Dedifferentiated amniotic fluid mesenchymal stem cell (primary cell): Measurements from ENCODE around the gene RFC3.
A peak's percentile ranks its signal among the peaks of the same experiment; 100 is the strongest.
"Not testable (repeated sequence)": the region's sequence is repeated elsewhere in the genome, so short reads cannot be mapped to it uniquely, and the experiment has no call there.

ENCODE experiments used
- DNase-seq: peaks from one replicate; pipeline ENCODE4 v3.0.0-alpha.2; 2016; ENCODE audit errors: extremely low spot score

RFC3 gene

GRCh38 chr13:33817901-33818706 lies at the start of gene RFC3:
Gene RFC3, plus strand, starts transcription at chr13:33818149. Its CDS starts 30 bp downstream, at chr13:33818179.
- peak; percentile 98 for DNase-seq

- DNase-seq = no peak
Observed at GRCh38 chr13:33771296-33771695, 46.7 kb upstream of the RFC3 start.

DNA sequence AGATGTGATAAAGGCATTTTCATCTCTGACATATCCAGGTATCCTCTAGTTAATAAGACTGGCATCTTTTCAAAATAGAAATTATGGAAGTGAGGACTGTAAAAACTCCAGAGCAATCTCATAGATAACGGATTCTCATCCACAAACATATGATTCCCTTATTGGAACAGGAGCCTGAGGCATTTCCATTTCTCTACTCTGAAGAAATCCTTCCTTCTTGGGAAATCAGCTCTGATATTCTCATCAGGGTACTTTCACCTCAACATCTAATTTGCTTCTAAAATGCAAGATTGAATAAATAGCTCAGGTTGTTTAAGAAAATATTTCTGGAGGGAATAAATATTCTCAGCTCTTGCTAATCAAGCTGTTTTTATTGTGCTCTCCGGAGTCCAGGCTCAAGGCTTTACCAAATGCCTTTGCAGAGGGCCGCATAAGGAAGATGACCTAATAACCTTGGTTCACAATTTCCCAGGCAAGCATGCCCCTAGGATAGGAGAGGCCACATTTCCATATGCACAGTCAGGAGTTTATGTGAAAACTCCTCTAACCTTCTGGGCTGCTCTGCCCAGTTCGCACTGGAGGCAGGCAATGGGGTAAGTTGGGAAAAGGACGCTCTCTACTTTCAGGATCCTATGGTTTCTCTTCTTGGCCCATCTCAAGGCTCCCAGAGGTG lies 44.0 kb upstream of the RFC3 start:
- DNase-seq = no peak

DNA sequence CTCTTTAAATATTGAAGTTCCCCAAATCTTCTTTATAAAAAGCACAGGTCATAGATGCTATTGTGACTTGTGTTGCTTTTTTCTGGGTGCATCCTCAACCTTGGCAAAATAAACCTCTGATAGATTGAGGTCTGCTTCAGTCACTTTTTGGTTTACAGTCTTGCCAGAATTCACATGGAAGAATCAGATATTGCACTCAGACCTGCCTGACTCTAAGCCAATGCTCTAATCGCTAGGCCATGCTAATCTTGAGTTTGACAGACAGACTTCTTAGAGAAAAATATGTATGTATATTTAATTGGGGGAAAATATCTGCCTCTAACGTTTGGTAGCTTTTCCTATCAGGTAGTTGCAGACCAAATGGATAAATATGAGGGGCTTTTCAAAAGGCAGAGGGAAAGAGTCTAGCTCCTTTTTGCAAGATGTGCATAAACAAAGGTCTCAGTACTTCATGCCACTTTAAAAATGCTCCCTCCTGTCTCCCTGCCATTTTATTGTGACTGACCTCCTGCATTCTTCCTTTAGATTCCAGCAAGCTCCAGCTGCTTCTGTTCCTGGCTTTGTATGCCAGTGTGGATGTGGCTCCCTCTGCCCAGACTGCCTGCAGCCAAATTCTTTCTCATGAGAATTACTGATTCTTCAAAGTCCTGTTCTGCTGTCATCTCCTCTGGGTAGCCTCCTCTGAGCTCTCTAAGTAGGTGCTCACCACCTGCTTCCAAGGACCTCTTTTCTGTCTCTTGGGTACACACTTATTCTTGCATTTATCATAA lies 42.4 kb upstream of the RFC3 start:
- no peak for DNase-seq

- no peak for DNase-seq
Observed at GRCh38 chr13:33776239-33776881, 41.6 kb upstream of the RFC3 start.

GRCh38 chr13:33782631-33783030 lies 35.3 kb upstream of the RFC3 start:
- no peak for DNase-seq

DNA sequence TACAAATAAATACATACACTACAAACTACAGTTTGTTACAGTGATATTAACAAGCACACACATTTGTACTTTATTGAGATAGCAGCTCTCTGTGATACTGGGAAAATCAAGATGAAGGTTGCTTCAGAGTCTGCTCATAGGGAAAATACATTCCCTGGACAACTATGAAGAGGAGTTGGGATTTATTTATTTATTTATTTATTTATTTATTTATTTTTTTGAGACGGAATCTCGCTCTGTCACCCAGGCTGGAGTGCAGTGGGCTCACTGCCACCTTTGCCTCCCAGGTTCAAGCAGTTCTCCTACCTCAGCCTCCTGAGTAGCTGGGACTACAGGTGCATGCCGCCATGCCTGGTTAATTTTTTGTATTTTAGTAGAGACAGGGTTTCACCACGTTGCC lies 34.7 kb upstream of the RFC3 start:
- not testable (repeated sequence) for DNase-seq

DNA sequence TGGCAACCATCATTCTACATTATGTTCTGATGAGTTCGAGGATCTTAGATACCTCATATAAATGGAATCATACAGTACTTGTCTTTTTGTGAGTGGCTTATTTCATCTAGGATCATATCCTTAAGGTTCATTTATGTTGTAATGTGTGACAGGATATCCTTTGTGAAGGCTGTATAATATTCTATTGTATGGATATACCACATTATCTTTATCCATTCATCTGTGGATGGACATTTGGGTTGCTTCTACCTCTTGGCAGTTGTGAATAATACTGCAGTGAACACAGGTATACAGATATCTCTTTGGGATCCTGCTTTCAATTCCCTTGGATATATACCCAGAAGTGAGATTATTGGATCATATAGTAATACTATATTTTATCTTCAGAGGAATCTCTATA lies 33.2 kb upstream of the RFC3 start:
- no peak for DNase-seq

DNA sequence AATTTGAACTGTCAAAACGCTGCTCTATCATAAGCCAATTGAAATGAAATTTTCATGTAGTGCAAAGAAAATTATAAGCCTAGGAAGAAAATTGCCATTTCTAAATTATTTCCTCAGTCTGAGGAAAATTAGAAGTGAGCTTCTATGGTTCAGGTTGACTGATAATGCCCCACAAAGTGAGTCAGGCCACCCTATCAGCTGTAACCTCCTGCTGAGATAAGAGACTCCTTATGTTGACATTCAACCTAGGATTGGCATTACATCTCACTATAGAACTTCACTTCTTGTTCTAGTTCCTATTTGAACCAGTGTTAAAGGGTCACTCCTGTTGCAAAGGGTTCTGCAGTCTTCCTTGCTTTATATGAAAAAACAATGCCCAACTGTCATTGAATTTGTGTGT lies 32.6 kb upstream of the RFC3 start:
- DNase-seq = no peak

GRCh38 chr13:33787051-33787591 lies 30.8 kb upstream of the RFC3 start:
- peak; percentile 24 for DNase-seq

DNA sequence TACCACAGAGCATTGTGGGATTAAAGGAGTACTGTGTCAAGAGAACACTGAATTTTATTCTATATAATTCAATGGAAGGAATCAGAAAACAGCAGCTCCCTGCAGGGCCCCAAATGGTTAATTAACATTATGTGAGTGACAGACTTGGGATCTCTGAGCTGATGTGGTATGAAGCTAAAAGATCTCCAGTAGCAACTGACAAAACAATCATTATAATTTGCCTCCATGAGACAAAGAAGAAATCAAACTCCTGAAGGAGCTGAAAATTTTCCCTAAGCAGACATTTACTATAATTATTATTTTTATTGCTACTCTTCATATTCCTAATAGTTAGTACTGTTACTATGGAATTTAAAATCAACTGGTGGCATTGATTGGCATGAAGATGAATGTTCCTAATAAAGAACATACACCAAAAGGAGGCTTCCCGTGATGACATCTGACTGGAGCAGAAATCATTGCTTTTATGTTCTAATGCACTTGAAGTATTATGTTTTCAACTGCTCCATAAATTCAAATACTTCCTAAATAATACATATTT lies 28.8 kb upstream of the RFC3 start:
- DNase-seq = no peak

DNA sequence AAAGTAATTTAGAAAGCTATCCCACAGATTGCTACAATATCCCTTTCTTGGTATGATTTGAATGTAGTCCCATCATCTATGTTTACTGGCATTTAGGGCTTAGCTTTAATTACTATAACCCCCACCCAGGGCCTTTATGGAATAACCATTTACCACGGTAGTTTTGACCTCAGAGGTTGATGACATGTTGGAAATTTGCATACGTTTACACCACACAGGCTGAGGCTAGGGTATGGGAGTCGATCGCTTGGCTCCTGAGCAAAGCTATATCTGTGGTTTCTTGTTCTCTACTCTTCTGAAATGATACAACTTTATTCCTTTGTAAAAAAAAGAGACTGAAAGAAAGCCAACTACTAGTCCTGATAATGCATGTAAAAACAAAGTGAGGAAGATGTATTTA lies 28.2 kb upstream of the RFC3 start:
- DNase-seq = no peak

DNA sequence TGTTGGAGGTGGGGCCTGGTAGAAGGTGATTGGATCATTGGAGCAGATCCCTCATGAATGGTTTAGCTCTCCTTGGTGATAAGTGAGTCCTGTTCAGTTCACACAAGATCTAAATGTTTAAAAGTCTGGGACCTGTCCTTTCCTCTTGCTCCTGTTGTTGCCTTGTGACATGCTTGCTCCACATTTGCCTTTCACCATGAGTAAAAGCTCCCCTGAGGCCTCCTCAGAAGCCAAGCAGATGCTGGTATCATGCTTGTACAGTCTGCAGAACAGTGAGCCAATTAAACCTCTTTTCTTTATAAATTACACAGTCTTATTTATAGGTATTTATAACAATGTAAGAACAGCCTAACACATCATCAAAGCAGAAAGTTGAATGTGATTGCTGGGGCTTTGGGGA lies 24.2 kb upstream of the RFC3 start:
- no peak for DNase-seq

GRCh38 chr13:33794576-33794975 lies 23.4 kb upstream of the RFC3 start:
- DNase-seq = no peak

DNA sequence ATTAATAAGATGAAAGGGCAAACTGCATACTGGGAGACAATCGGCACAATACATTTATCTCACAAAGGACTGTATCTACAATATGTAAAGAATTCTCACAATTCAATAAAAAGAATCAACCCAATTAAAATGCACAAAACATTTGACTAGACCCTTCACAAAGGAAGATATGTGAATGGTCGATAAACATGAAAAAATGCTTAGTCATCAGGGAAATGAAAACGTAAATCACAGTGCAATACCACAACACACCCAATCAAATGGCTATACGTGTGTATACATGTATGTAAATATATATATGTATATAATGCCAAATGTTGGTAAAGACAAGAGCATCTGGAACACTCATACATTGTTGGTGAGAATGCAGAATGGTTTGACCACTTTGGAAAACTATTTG lies 21.9 kb upstream of the RFC3 start:
- DNase-seq = no peak

DNA sequence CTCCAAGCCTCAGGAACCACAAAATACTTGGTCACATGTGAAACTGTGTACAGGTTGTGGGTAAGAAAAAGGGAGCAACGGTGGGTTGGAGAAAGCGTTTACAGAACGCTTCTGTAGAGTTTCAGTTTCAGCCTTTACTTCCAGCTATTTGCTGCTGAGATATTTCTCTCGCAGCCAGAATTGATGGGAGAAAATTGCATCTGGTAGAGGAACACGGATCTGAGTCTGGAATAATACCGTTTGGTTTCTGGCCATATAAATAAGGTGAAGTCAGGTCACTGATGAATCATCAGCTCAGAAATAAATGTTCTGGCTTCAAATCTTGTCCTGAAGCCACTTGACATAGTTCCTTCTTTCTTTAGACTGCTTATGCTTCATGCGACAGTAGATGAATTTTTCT lies 20.3 kb upstream of the RFC3 start:
- DNase-seq = peak; percentile 19

DNA sequence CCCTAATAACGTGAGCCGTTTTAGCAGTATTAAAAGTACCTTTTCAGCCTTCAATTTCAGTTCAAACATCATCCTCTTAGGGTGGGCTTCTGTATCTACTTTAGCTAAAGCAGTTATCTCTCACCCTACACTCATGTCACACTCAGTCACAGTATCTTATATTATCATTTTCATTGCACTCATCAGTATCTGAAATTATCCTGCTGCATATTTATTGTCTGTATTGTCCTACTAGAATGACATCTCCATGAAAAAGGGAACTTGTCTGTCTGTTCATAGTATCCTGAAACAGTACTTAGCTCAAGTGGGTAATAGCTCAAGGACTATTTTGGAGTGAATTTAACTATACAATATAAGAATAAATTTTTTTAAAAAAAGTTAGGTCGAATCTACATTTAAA lies 19.9 kb upstream of the RFC3 start:
- no peak for DNase-seq

- DNase-seq = peak; percentile 24
Observed at GRCh38 chr13:33799950-33800592, 17.9 kb upstream of the RFC3 start.

DNA sequence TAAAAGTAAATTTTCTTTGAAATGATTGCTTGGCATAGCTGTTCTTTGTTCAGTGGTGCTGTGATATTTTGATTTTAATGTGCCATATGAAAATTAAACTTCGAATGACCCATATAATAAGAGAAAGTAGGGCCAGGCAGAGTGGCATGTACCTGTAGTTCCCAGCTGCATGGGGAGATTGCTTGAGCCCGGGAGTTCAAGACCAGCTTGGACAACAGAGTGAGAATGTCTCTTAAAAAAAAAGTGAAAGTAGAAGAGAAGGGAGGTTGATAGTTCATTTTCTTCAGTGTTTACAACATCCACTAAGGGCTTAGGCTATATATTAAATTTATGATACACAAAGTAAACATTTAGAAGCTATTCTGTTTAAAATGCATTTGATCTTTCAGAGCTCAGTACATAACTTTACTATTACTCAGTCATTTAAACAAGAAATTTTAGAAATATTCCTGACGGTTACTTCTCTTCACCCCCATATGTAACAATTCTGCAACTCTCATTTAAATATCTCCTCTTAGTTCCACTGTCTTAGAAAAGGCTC lies 17.2 kb upstream of the RFC3 start:
- no peak for DNase-seq

DNA sequence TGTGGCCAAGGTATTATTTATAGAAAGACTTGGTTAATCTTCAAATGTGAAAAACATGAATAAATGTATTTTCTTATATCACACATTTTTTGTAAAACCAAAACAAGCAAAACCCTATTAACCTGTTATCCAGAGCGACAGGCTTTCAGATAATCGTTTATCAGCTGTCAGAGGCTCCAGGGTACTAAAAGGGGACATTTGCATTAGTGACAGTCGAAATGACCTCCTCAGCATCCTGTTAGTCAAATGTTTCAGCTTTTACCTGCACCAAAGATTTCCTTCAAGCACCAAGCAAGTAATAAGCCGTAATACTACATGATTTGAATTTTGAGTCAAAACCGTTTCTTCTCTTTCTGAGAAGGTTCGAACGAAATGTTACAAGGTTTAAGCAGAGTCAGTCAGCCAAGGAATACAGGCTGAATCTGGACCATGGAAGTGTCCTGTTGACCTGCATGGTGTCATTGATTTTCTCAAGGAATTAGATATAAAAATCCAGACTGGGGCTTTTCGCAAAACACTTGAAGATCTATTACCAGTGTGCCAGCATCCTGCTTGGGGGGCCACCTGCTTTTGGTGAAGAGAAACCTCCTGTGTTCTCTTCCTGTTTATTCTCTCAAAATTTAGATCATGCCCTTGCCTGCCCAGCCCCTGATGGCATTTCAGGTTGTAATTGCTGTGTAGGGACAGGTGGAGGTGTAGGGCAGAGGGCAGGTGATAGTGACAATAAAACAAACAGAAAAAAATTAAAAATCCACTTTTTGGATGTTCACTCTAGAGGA lies 11.3 kb upstream of the RFC3 start:
- no peak for DNase-seq
